ENCODE measurements around the gene MYMK.
"Not testable (repeated sequence)": the region's sequence is repeated elsewhere in the genome, so short reads cannot be mapped to it uniquely, and the experiment has no call there.

The MYMK gene

GRCh38 chr9:133569891-133570690 is 45.3 kb upstream of the MYMK start:
- TF ChIP-seq, protein P1, sequence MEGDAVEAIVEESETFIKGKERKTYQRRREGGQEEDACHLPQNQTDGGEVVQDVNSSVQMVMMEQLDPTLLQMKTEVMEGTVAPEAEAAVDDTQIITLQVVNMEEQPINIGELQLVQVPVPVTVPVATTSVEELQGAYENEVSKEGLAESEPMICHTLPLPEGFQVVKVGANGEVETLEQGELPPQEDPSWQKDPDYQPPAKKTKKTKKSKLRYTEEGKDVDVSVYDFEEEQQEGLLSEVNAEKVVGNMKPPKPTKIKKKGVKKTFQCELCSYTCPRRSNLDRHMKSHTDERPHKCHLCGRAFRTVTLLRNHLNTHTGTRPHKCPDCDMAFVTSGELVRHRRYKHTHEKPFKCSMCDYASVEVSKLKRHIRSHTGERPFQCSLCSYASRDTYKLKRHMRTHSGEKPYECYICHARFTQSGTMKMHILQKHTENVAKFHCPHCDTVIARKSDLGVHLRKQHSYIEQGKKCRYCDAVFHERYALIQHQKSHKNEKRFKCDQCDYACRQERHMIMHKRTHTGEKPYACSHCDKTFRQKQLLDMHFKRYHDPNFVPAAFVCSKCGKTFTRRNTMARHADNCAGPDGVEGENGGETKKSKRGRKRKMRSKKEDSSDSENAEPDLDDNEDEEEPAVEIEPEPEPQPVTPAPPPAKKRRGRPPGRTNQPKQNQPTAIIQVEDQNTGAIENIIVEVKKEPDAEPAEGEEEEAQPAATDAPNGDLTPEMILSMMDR (IDR thresholded peaks at IDR 0.05; ENCODE audit: borderline replicate concordance, insufficient read depth, low read depth, low read length), result no peak

GRCh38 chr9:133569121-133569785 is 44.5 kb upstream of the MYMK start:
- TF ChIP-seq, protein P1 (IDR thresholded peaks at IDR 0.05; ENCODE audit: borderline replicate concordance, insufficient read depth, low read depth, low read length), result no peak
- no peak overlapping the region for H3K4me3 ChIP-seq (ENCODE audit: low read depth, low read length)

More at GRCh38 chr9:133569891-133570690, 45.3 kb upstream of the MYMK start:
- H3K4me3 ChIP-seq (ENCODE audit: low read depth, low read length), result no peak overlapping the region

DNA sequence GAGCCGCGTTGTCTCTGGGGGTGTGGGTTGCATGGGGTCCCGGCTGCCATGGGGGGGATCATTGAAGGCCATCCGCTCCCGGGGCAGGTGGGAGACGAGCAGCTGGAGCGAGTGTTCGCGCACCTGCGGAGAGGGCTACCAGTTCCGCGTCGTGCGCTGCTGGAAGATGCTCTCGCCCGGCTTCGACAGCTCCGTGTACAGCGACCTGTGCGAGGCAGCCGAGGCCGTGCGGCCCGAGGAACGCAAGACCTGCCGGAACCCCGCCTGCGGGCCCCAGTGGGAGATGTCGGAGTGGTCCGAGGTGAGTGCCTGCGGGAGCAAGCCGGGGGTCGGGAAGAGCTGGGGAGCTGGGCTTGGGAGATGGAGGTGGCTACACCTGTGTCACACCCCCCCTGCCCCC is 43.4 kb upstream of the MYMK start:
- TF ChIP-seq, protein P1 (IDR thresholded peaks at IDR 0.05; ENCODE audit: borderline replicate concordance, insufficient read depth, low read depth, low read length), result no peak
- H3K4me3 ChIP-seq (ENCODE audit: low read depth, low read length), result no peak overlapping the region

- no peak overlapping the region for H3K4me3 ChIP-seq (ENCODE audit: low read depth, low read length)
- TF ChIP-seq, protein P1 (IDR thresholded peaks at IDR 0.05; ENCODE audit: borderline replicate concordance, insufficient read depth, low read depth, low read length), result no peak
These were observed 42.1 kb upstream of the MYMK start for GRCh38 chr9:133566817-133567216.

DNA sequence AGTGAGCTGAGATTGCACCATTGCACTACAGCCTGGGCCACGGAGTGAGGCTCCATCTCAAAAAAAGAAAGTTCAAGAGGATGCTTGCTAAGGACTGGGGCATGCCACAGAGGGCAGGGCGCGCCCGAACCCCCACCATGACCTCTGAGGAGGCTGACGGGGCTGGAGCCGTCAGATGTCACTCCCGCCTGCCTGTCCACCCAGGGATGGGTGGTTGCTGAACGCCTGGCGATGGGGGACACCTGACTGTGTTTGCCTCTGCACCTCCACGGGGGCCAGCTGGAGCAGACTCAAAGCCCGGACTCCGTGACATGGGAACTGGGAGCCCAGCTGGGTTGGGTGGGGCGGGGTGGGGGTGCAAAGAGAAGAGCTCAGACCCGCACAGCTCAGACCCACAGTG is 41.6 kb upstream of the MYMK start:
- no peak overlapping the region for H3K4me3 ChIP-seq (ENCODE audit: low read depth, low read length)

DNA sequence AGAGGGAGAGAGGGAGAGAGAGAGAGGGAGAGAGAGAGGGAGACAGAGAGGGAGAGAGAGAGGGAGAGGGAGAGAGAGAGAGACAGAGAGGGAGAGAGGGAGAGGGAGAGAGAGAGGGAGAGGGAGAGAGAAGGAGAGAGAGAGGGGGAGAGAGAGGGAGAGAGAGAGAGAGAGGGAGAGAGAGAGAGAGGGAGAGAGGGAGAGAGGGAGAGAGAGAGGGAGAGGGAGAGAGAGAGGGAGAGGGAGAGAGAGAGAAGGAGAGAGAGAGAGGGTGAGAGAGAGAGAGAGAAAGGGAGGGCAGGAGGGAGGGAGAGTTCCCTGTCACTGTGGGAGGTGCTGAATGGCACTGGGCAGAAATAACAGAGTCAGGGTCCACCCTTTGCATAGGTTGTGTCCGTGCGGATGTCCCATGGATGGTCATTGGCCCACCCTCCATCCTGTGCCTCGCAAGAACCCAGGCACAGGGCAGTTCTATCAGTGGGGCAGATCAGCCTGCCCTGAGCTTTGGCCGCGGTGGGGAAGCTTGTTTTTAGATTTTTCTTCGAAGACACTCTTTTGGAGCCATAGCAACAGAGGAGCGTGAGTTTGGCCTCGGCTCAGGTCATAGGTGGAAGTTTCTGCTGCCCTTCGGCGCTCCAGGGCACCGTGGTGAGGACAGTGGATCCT is 39.8 kb upstream of the MYMK start:
- TF ChIP-seq, protein P1 (IDR thresholded peaks at IDR 0.05; ENCODE audit: borderline replicate concordance, insufficient read depth, low read depth, low read length), result no peak
- H3K4me3 ChIP-seq (ENCODE audit: low read depth, low read length), result no peak overlapping the region

More for the DNA sequence above, 41.6 kb upstream of the MYMK start:
- TF ChIP-seq, protein P1 (IDR thresholded peaks at IDR 0.05; ENCODE audit: borderline replicate concordance, insufficient read depth, low read depth, low read length), result no peak

- not testable (repeated sequence) for H3K4me3 ChIP-seq (ENCODE audit: low read depth, low read length)
These were observed 39.1 kb upstream of the MYMK start for GRCh38 chr9:133563814-133564213.

Measured in GM12875 (cell line).